C4-2B (cell line): ENCODE results near the gene FAM120B.

Source experiments
- CTCF ChIP-seq: fragments of 450-650 bp; conservative IDR thresholded peaks from 2 replicates; pipeline ENCODE4 v1.5.1; 2017; ENCODE audit warnings: mild to moderate bottlenecking
- ZFX ChIP-seq: fragments of 450-650 bp; IDR thresholded peaks from 2 replicates; pipeline ENCODE4 v1.6.1; 2017

- TF ChIP-seq ZFX (no peak), CTCF (no peak)
Measured at GRCh38 chr6:170292111-170292406, 14.5 kb upstream of the FAM120B start.
